ENCODE data around the gene PSMD8. TPM values are rescaled to one million over a fixed set of nuclear protein-coding genes. Genes with fewer than 3 reads are reported as not detected.
A peak's percentile ranks its signal among the peaks of the same experiment; 100 is the strongest.
"Not testable (repeated sequence)": the region's sequence is repeated elsewhere in the genome, so short reads cannot be mapped to it uniquely, and the experiment has no call there.

The PSMD8 gene
- total RNA-seq, result 100 to 1,000 TPM; 121 to 139 TPM
- long read RNA-seq, donor 1, transcript PSMD8-201 (7 exons, 1,553 nt), result major isoform, 62 of 73 reads
- long read RNA-seq, donor 1, partial matches to known transcripts, result 5 of 73 reads
- long read RNA-seq, donor 1, other reads (novel, unspliced or antisense), result 5 of 73 reads
- long read RNA-seq, donor 2, transcript PSMD8-201 (7 exons, 1,553 nt), result major isoform, 504 of 542 reads
- long read RNA-seq, donor 2, transcript PSMD8-208 (6 exons, 771 nt), result minor isoform, 20 of 542 reads
- long read RNA-seq, donor 2, partial matches to known transcripts, result 7 of 542 reads
- long read RNA-seq, donor 2, other reads (novel, unspliced or antisense), result 10 of 542 reads

DNA sequence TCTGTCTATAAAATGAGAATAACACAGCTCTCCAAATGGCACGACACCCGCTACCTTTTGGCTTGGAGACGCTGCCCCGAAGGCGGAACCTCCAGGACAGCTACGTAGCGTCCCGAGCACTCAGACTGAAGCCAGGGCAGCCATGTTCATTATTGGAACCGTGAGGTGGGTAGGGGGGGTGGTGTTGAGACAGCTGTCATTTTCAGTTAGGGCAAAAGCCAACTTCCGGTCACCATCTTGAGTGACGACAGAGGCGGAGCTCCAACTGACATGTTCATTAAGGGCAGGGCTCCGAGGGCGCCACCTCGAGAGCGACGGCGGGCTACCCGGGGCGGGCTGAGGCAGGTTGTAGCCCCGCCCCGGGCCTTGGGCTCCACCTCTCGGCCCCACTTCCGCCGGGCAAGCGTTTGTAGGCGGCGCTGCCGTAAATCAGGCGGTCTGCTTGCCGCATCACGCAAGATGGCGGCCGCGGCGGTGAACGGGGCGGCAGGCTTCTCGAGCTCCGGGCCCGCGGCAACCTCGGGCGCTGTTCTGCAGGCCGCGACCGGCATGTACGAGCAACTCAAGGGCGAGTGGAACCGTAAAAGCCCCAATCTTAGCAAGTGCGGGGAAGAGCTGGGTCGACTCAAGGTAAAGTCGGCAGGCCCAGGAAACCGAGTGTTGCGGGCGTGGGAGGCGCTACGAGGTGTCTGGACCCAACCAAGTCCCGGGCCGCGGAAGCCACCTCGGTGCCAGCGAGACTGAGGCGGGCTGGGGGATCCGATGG lies at the start of gene PSMD8:
Gene PSMD8, plus strand, starts transcription at position 240 of the 766 bp plus-strand sequence. Its CDS starts 31 bp downstream, at position 271.
- intact Hi-C loops (cut with DNase I), result no loop called here

DNA sequence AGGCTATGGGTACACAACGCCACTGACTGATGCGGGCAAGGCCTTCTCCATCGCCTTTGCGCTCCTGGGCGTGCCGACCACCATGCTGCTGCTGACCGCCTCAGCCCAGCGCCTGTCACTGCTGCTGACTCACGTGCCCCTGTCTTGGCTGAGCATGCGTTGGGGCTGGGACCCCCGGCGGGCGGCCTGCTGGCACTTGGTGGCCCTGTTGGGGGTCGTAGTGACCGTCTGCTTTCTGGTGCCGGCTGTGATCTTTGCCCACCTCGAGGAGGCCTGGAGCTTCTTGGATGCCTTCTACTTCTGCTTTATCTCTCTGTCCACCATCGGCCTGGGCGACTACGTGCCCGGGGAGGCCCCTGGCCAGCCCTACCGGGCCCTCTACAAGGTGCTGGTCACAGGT lies 47.8 kb upstream of the PSMD8 start:
- intact Hi-C loops (cut with DNase I), result no loop called here
- no peak for DNase-seq (ENCODE audit: low spot score)

More for the DNA sequence above, at the start of gene PSMD8:
- peak; percentile 100 for DNase-seq (ENCODE audit: low spot score)

DNA sequence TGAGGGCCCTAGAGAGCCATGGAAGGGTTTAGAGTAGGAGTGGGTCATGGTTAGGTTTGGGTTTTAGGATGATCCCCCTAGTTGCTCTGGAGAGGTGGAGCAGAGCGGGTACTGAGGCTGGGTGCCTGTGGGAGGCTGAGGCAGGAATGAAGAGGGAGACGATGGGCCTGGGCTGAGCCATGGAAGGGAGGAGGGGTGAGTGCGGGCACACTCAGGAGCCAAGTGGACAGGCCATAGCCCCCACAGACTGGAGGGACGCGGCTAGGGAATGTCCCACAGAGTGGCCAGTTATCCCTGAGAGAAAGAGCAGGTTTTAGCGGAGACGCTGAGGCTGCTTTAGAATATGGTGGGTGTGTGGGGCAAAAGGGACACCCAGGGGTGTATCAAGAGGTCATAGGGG lies 44.7 kb upstream of the PSMD8 start:
- no peak for DNase-seq (ENCODE audit: low spot score)

DNA sequence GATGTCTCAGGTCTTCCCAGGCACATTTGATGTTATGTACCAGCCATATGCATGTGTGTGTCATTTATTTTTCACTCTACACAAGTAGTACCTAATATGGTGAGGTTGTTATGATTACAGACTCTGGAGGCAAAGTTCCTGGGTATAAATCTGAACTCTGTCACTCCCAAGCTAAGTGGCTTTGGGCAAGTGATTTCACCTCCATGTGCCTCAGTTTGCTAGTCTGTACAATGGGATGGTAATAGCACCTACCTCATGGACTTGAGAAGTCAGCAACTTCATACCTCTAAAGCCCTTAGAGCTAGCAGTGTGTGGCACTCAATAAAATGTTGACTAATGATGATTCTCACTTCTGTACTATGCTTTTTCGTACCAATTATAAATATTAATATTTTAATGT lies 42.6 kb upstream of the PSMD8 start:
- intact Hi-C loops (cut with DNase I), result loop anchor here in 1 of 2 donors (5.0 kb wide), 1 partner anchor 424 kb away; the partner anchor contains the start of genes SIPA1L3 and WDR87
- no peak for DNase-seq (ENCODE audit: low spot score)

More for the DNA sequence above, 44.7 kb upstream of the PSMD8 start:
- intact Hi-C loops (cut with DNase I), result loop anchor here in 1 of 2 donors (5.0 kb wide), 1 partner anchor 422 kb away; the partner anchor contains the start of genes SIPA1L3 and WDR87

DNA sequence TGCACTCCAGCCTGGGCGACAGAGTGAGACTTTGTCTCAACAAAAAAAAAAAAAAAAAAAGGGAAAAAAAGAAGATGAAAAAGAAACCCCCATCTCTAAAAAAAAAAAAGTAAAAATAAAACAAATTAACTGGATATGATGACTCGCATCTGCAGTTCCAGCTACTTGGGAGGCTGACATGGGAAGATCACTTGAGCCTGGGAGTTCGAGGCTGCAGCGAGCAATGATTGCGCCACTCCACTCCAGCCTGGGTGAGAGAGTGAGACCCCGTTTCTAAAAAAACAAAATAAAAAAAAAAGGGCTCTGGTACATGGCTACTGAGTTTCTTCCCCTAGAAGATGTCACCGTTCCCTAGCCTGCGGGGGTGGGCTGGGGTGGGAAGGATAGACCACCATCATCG lies 41.1 kb upstream of the PSMD8 start:
- DNase-seq (ENCODE audit: low spot score), result no peak
- intact Hi-C loops (cut with DNase I), result loop anchor here in 1 of 2 donors (5.0 kb wide), 1 partner anchor 426 kb away; the partner anchor contains the start of genes SIPA1L3 and WDR87

DNA sequence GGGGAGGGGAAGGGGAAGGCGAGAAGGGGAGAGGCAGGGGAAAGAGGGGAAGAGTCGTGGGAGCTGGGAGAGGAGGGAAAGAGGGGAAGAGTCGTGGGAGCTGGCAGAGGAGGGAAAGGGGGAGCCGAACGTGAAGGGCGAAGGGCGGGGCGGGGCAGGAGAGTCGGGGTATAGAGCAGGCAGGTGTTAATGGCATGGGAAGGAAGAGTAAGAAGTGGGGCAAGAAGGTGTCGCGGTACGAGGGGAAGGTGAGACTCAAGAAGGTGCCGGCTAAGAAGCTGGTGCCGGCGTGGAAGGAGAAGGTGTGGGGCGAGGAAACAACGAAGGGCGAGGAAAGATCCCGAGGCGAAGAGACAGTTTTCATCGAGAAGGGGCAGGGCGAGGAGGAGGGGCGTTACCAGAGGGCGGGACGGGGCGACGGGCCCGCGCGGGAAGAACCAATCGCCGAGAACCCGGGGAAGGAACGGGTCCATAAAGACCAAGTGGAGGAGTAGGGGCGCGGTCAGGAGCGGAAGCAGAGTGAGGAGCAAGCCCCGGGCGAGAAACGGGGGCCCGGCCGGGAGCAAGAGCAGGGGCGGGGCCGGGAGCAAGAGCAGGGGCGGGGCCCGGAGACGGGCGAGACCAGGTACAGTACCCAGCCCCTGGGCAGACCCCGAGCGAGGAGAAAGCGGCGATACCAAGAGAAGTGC lies 38.3 kb upstream of the PSMD8 start:
- DNase-seq (ENCODE audit: low spot score), result peak; percentile 99
- intact Hi-C loops (cut with DNase I), result loop anchor here (2.0 kb wide), 2 partner anchors 91 to 103 kb away; no protein-coding TSS in a partner anchor

DNA sequence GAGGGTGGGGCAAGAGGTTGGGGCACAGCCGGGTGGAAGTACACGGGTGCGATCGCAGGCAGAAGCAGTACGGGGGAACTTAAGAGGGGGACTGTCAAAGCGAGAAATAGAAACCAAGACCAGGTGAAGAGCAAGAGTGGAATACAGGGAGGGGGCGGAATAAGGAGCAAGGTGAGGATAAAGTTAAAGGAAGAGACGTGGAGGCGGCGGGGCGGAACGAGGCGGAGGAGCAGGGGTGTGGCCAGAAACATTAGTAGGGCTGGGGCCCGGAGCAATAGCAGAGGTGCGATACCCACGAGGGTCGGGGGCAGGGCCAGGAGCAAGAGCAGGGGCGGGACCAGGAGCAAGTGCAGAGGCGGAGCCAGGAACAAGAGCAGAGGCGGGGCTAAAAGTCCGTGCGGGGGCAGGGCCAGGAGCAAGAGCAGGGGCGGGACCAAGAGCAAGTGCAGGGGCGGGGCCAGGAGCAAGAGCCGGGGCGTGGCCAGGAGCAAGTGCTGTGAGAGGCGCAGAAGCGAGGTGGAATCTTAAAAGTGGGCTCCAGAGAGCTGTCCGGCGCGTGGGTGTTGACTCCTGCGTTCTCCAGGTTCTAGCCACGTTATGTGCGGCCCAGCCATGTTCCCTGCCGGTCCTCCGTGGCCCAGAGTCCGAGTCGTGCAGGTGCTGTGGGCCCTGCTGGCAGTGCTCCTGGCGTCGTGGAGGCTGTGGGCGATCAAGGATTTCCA lies 37.6 kb upstream of the PSMD8 start:
- peak; percentile 98 for DNase-seq (ENCODE audit: low spot score)
- intact Hi-C loops (cut with DNase I), result no loop called here

DNA sequence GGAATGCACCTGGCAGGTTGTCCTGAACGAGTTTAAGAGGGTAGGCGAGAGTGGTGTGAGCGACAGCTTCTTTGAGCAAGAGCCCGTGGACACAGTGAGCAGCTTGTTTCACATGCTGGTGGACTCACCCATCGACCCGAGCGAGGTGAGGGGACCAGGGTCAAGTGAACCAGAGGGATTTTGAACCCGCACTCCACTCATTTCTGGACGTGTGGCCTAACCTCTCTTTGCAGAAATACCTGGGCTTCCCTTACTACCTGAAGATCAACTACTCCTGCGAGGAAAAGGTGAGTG lies 37.1 kb upstream of the PSMD8 start:
- intact Hi-C loops (cut with DNase I), result no loop called here

DNA sequence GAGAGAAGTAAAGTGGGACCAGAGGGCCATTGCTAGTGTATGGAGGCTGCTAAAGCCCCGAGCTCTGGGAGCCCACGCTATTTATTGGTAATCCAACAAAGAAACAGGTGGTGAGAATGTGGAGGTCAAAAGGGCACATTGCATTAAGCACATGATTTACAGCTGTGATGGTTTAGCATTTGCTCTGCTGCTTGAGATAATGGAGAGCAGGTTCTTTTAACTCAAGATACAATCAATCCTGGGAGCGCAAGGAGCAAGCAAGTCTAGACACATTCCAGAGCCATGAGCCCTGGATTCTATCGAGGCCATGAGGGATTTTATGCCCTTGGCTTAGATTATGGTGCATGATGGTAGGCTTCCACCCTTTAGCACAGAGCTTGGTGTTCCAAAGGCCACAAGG lies 35.4 kb upstream of the PSMD8 start:
- intact Hi-C loops (cut with DNase I); DNase-seq (ENCODE audit: low spot score): not testable (repeated sequence)

More for the DNA sequence above, 37.1 kb upstream of the PSMD8 start:
- DNase-seq (ENCODE audit: low spot score), result no peak

DNA sequence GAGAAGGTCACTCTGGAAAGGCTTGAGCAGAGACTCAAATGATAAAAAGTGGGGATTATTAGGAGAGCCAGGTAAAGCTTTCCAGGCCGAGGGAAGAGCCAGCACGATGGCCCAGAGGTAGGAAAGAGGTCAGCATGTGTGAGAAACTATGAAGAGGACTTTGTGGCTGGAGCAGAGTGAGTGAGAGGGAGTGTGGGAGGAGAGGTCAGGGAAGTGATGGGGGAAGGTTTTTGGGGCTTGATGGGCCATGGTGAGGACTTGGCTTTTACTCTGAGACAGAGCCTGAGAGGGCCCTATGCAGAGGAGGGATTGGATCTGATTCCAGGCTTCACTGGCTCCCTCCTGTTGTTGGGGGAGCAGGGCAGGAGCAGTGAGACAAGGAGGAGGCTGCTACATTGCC lies 33.4 kb upstream of the PSMD8 start:
- no peak for DNase-seq (ENCODE audit: low spot score)

DNA sequence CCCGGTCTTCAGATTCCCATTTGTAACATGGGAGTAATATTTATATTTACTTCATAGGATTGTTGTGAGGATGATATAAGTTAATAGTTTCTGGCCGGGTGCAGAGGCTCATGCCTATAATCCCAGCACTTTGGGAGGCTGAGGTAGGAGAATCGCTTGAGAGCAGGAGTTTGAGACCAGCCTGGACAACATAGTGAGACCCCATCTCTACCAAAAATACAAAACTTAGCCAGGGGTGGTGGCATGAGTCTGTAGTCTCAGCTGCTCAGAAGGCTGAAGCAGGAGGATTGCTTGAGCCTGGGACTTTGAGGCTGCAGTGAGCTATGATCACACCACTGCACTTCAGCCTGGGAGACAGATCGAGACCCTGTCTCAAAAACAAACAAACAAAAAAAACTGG lies 27.5 kb upstream of the PSMD8 start:
- intact Hi-C loops (cut with DNase I), result no loop called here

More for the DNA sequence above, 33.4 kb upstream of the PSMD8 start:
- intact Hi-C loops (cut with DNase I), result no loop called here

DNA sequence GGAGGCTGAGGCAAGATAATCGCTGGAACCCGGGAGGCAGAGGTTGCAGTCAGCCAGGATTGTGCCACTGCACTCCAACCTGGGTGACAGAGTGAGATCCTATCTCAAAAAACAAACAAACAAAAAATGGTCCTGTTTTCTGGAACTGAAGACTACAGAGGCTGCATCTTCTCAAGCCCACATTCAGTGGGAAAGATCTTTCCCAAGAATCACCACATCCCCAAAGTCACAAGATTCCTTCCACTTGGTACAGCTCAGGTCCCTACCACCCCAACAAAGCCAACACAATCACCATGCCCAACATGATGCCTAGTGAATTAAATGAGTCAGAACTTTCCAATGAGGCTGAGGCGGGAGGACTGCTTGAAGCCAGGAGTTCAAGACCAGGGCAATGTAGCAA lies 23.5 kb upstream of the PSMD8 start:
- intact Hi-C loops (cut with DNase I), result no loop called here
- DNase-seq (ENCODE audit: low spot score), result no peak

More for the DNA sequence above, 27.5 kb upstream of the PSMD8 start:
- no peak for DNase-seq (ENCODE audit: low spot score)

DNA sequence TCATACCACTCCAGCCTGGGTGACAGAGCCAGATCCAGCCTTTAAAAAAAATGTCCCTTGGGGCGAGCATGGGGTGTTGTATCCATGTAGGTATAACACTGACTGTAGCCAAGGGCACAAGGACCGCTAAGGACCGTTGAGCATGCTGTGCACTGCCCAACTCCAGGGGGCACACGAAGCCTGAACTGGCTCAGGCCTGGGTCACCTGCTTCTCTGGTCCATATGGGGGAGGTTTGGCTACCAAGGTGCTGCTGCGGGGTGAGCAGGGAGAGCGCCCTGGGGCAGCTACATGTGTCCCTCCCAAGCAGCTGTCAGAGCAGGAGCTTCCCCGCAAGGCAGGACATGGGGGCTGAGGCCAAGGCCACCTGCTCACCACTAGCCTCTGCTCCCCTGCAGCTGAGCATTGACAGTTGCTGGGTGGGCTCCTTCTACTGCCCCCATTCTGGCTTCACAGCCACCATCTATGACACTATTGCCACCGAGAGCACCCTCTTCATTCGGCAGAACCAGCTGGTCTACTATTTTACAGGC lies 22.4 kb upstream of the PSMD8 start:
- intact Hi-C loops (cut with DNase I), result no loop called here
- DNase-seq (ENCODE audit: low spot score), result no peak

DNA sequence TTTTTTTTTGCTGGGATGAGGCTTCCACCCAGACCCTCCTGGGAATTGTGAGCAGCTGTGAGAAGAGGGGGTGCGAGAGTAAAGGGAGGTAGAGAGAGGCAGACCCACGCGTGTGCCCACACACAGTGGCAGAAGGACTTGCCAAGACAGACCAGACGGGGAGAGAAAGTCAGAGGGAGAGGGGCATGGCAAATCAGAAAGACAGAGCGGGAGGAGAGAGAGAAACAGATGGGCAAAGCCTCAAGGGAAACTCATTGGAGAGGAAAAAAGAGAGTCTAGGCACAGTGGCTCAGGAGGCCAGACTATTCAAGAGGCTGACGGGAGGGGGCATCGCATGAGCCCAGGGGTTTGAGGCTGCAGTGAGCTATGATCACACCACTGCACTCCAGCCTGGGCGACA lies 21.8 kb upstream of the PSMD8 start:
- DNase-seq (ENCODE audit: low spot score), result no peak
- intact Hi-C loops (cut with DNase I), result no loop called here

DNA sequence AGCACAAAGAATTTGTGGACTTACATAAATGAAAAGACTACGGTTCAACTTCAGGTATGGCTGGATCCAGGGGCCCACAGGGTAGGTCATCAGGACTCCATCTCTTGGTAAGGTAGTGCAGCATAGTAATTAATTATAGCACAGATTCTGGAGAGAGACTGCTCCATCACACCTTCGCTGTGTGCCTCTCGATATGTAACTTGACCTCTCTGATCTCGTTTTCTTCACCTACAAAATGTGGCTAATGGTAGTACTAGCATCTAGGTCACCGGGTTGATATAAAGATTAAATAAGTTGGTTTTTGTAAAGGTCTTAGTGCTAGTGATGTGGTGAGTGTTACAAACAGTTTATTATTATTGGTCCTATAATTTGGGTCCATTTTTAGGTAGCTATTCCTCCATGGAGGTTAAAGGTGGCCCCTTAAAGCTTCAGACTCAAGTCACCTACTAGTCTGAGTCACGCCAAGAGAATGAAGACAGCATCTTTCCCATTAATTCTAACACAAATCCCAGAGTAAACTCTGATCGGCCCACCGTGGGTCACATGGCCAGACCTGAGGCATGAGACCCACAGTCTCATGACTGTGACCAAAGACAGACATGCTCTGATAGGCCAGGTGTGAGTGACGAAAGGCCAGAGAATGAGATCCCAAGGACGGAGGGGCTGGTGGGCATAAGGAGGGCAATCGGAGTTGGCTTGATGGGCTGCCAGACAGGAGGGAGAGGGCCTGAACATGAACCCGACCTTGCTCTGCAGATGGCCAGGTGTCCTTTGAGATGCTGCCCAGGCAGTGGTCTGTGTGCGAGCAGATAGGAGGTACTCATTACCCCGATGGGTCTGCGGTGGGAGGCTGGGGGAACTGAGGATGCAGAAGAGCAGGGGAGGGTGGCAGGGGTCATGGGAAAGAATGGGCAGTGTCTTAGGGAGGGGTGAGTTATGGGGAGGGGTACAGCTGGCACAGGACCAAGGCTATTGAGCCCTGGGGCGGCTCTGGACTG lies 18.3 kb upstream of the PSMD8 start:
- intact Hi-C loops (cut with DNase I), result no loop called here
- DNase-seq (ENCODE audit: low spot score), result no peak

DNA sequence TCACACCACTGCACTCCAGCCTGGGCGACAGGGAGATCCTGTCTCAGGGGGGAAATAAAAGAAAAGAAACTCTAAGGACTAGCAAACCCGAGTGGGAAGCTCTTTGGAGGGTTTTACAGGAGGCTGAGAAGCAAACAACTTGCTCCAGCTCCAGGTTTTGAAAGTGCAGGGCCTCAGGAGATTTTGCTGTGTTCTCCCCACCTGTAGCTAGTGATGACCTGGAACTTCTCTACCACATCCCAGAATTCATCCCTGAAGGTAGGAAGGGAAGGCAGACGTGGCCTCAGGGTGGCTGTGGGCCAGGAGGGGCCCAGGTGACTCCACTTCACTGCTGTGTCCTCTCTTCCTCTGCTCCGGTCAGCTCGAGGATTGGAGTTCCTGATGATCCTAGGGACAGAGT lies 16.3 kb upstream of the PSMD8 start:
- intact Hi-C loops (cut with DNase I), result no loop called here
- DNase-seq (ENCODE audit: low spot score), result no peak

DNA sequence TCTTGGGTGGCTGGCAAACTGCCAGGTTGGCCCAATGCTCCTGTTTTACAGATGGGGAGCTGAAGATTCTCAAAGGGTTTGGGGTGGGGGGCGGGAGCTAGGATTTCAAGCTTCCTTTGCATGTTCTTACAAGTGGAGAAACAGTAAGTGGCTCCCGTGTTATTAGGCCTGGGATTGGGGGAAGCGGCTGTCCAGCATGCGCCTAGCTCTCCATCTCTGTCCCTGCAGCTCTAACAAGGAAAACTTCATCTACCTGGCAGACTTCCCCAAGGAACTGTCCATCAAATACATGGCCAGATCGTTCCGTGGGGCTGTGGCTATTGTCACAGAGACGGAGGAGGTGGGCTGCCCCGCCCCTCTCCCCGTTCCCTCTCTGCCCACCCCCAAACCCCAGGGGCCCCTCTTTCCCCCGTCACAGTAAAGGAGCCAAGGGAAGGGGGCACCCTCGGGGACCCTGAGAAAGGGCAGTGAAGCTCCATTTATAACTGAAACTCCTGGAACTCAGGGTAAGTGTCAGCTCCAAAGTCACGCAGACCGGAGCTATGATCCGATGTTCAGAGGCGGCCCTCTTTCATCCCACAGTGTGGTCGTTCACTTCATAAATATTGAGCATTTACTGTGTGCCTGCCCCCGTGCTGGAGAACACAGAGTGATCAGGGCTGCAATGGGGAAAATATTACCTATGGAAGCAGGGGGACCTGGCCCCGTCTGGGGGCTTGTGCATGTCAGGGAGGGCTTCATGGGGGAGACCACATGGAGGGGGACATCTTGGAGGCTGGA lies 14.9 kb upstream of the PSMD8 start:
- intact Hi-C loops (cut with DNase I), result no loop called here
- no peak for DNase-seq (ENCODE audit: low spot score)
